ENCODE results near the gene ZBTB40. TPM values are rescaled to one million over a fixed set of nuclear protein-coding genes. Genes with fewer than 3 reads are reported as not detected.

The ZBTB40 gene
- total and polyA plus RNA-seq, 9 of the 15 experiments (the other 6 are each of a cell fraction or from before 2014, with no cell fraction given) = 2.6 to 26.0 (median 18.8) TPM

DNA sequence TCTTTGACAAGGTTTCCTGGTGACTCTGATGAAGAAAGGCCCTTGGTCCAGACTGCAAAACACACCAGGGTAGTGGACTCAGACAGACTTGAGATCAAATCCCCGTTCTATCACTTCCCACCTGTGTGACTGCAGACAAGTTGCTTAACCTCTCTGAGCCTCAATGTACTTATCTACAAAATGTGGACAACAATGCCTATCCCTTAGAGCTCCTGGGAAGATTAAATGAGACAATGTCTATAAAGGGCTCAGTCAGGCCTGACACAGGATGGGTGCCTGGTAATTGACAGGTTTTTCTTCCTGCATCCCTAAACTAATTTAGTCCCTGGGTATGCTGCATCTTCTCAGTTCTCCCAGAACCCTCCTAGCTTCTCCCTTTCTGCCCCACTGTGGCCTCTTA, 37.9 kb upstream of the ZBTB40 start:
- Histone ChIP-seq H3K79me2 (ENCODE audit: control insufficient read depth, insufficient read depth, low read length) (no peaks in the 10 kb centered on the region), H3K4me1 (replicated peaks in 1 of 2; ENCODE audit: control insufficient read depth in 2 of 2, insufficient read depth in 2 of 2, low read length in 2 of 2) (peaks cover 3 to 4% of the 10 kb centered on the region in 2 experiments; a peak in 2 of 5 replicates), H3K4me3 (no peak overlapping the region), H3K9me3 (replicated peaks; ENCODE audit: control insufficient read depth, insufficient read depth, low read depth, low read length) (no peaks in the 10 kb centered on the region; the same call in 1 of the 2 replicates), H3K27ac (ENCODE audit: extremely low read depth, low read depth, low read length) (no peak overlapping the region), H3K36me3 (ENCODE audit: control insufficient read depth, insufficient read depth, low read length) (no peaks in the 10 kb centered on the region), H3K27me3 (ENCODE audit: control insufficient read depth in 2 of 2, insufficient read depth in 2 of 2, low read length in 2 of 2) (peaks cover 26 to 49% of the 10 kb centered on the region in 2 experiments), H4K20me1 (replicated peaks; ENCODE audit: control insufficient read depth, insufficient read depth, low read length) (peaks cover 3% of the 10 kb centered on the region; the same call in 1 of the 2 replicates), H3K9me1 (ENCODE audit: control insufficient read depth, insufficient read depth, low read length) (no peaks in the 10 kb centered on the region), H3K4me2 (ENCODE audit: insufficient read depth, low read length) (no peak overlapping the region), H2AFZ (ENCODE audit: low read depth, low read length) (no peak overlapping the region), H3K9ac (ENCODE audit: insufficient read depth in 1 of 2, low read depth in 2 of 2, low read length in 2 of 2) (no peak overlapping the region)
- in situ Hi-C loops (cut with MboI) = no loop called here
- ATAC-seq (no peak), FAIRE-seq (no peak), DNase-seq (ENCODE audit: extremely low read depth in 1 of 4, low spot score in 3 of 4) (no peak)
- 0% methylated on average over 1 of the region's 1 CpG for WGBS (ENCODE audit: insufficient coverage, low coverage, missing lambda C conversion rate)
- no TSS peak for BruUV-seq (replicated peaks)
- ChIA-PET POLR2A (interaction anchor here (0.6 kb wide), 2 partner anchors 262 to 552 kb away, joined by 3 read pairs; no protein-coding TSS in a partner anchor), CTCF (ENCODE audit: low intra/inter-chr PET ratio) (interaction anchor here (1.4 to 3.9 kb wide), 2 partner anchors 282 to 309 kb away, joined by 6 to 30 read pairs; no protein-coding TSS in a partner anchor)
- intact Hi-C loops (cut with micrococcal nuclease) = loop anchor here (10.0 kb wide), 1 partner anchor 199 kb away; no protein-coding TSS in a partner anchor
- TF ChIP-seq PCBP2 (IDR thresholded peaks at IDR 0.05; ENCODE audit: low read depth, low read length, poor library complexity, severe bottlenecking) = no peak
- TF ChIP-seq CREBBP (IDR thresholded peaks at IDR 0.05; ENCODE audit: low read depth, low read length) = no peak
- no peak for TF ChIP-seq TARDBP (IDR thresholded peaks at IDR 0.05)
- TF ChIP-seq KDM1A (IDR thresholded peaks at IDR 0.05) = 0 out of 4 replicates have a peak, but pooled peaks have one; percentile 9 to 14
- no peak for TF ChIP-seq PHF20 (IDR thresholded peaks at IDR 0.05; ENCODE audit: partially characterized antibody)
- TF ChIP-seq NCOA6 (IDR thresholded peaks at IDR 0.05) = no peak
- peak; percentile 83 for TF ChIP-seq ZFP36 (IDR thresholded peaks at IDR 0.05; ENCODE audit: low read depth, low read length, partially characterized antibody)
- peak; percentile 90 for TF ChIP-seq RBM25 (IDR thresholded peaks at IDR 0.05; ENCODE audit: low read depth, low read length, severe bottlenecking)
- TF ChIP-seq BCOR (IDR thresholded peaks at IDR 0.05) = peak; percentile 61; the same call in 1 of the 2 replicates
- TF ChIP-seq, protein P1, sequence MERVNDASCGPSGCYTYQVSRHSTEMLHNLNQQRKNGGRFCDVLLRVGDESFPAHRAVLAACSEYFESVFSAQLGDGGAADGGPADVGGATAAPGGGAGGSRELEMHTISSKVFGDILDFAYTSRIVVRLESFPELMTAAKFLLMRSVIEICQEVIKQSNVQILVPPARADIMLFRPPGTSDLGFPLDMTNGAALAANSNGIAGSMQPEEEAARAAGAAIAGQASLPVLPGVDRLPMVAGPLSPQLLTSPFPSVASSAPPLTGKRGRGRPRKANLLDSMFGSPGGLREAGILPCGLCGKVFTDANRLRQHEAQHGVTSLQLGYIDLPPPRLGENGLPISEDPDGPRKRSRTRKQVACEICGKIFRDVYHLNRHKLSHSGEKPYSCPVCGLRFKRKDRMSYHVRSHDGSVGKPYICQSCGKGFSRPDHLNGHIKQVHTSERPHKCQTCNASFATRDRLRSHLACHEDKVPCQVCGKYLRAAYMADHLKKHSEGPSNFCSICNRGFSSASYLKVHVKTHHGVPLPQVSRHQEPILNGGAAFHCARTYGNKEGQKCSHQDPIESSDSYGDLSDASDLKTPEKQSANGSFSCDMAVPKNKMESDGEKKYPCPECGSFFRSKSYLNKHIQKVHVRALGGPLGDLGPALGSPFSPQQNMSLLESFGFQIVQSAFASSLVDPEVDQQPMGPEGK (CRISPR knock-in tag; IDR thresholded peaks at IDR 0.05; ENCODE audit: borderline replicate concordance) = no peak
- no peak for TF ChIP-seq ESRRB (CRISPR knock-in tag; IDR thresholded peaks at IDR 0.05; ENCODE audit: borderline replicate concordance)
- TF ChIP-seq SOX6 (IDR thresholded peaks at IDR 0.05) = no peak
- TF ChIP-seq NFXL1 (CRISPR knock-in tag; IDR thresholded peaks at IDR 0.05) = no peak
- TF ChIP-seq NFIX (CRISPR knock-in tag; IDR thresholded peaks at IDR 0.05; ENCODE audit: low read depth) = no peak
- TF ChIP-seq KLF13 (tag; IDR thresholded peaks at IDR 0.05; ENCODE audit: borderline replicate concordance, low read depth) = no peak
- no peak for TF ChIP-seq CBFA2T2 (conservative IDR thresholded peaks at IDR 0.05)
- TF ChIP-seq ZNF121 (CRISPR knock-in tag; conservative IDR thresholded peaks at IDR 0.05) = no peak
- TF ChIP-seq KAT8 (IDR thresholded peaks at IDR 0.05; ENCODE audit: low read depth) = no peak
- no peak for TF ChIP-seq FOXA3 (CRISPR knock-in tag; conservative IDR thresholded peaks at IDR 0.05 in 1 of 2, IDR thresholded peaks at IDR 0.05 in 1 of 2)
- TF ChIP-seq LCOR (CRISPR knock-in tag; IDR thresholded peaks at IDR 0.05) = no peak

All from K562 (cell line).